Ishikawa (cell line): ENCODE results near the gene PELI3.

Source experiments
- CEBPB ChIP-seq: IDR thresholded peaks from 2 replicates; pipeline ENCODE4 v1.6.1; 2012
- CREB1 ChIP-seq: IDR thresholded peaks from 2 replicates; pipeline ENCODE4 v1.6.1; 2012; ENCODE audit warnings: low read depth
- EGR1 ChIP-seq: IDR thresholded peaks from 2 replicates; pipeline ENCODE4 v1.6.1; 2012
- EP300 ChIP-seq: IDR thresholded peaks from 2 replicates; pipeline ENCODE4 v1.6.1; 2012; ENCODE audit warnings: borderline replicate concordance
- FOXM1 ChIP-seq: IDR thresholded peaks from 2 replicates; pipeline ENCODE4 v1.6.1; 2012; ENCODE audit warnings: low read depth, borderline replicate concordance
- NFIC ChIP-seq: IDR thresholded peaks from 2 replicates; pipeline ENCODE4 v1.6.1; 2012
- RAD21 ChIP-seq: IDR thresholded peaks from 2 replicates; pipeline ENCODE4 v1.6.1; 2012; ENCODE audit warnings: low read depth
- TAF1 ChIP-seq: IDR thresholded peaks from 2 replicates; pipeline ENCODE4 v1.6.1; 2012; ENCODE audit warnings: low read depth, mild to moderate bottlenecking
- TCF12 ChIP-seq: IDR thresholded peaks from 2 replicates; pipeline ENCODE4 v1.6.1; 2012; ENCODE audit warnings: low read depth
- TEAD4 ChIP-seq: IDR thresholded peaks from 2 replicates; pipeline ENCODE4 v1.6.1; 2012
- YY1 ChIP-seq: IDR thresholded peaks from 2 replicates; pipeline ENCODE4 v1.6.1; 2012; ENCODE audit warnings: low read depth
- ZBTB7A ChIP-seq: IDR thresholded peaks from 2 replicates; pipeline ENCODE4 v1.6.1; 2012; ENCODE audit warnings: low read depth
- TF ChIP-seq, protein P1 (sequence below): IDR thresholded peaks from 2 replicates; pipeline ENCODE4 v1.6.1; 2012; ENCODE audit warnings: low read depth, mild to moderate bottlenecking
- TF ChIP-seq, protein P2 (sequence below): IDR thresholded peaks from 2 replicates; pipeline ENCODE4 v1.6.1; 2012
- TF ChIP-seq, protein P3 (sequence below): IDR thresholded peaks from 2 replicates; pipeline ENCODE4 v1.6.1; 2012

PELI3 gene

DNA sequence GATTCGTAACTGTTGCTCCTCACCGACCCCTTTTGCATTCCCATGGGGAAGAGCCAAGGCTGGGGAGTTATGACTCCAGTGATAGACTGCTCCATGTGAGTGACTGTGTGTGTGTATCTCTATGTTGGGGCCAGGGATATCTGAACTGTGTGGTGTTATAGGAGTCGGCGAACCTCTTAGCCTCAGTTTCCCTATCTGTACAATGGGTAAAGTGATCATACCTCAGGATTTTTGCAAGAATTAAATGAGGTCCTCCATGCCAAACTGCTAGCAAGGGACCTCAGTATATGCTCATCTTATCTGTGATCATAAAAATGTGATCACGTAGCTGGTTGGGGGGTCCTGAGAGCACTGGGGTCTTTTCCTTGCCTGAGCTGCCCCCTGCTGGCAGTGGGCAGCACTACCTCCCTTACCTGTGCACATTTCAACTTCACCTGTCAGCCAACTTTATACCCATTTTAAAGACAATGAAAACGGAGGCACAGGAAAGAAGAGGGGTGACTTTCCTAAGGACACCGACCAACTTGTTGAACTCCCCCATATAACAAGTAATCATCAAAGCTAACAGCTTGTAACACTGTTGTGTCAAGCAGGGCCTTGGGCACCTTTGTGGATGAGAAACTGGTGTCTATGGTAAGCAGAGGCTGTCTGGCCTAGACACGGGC lies 12.2 kb downstream of the PELI3 start:
- TF ChIP-seq FOXM1 (no peak), EGR1 (no peak), RAD21 (peak; percentile 60), EP300 (no peak), TCF12 (no peak), ZBTB7A (peak; percentile 88; the same call in 1 of the 2 replicates), YY1 (no peak)
- TF ChIP-seq, protein P1, sequence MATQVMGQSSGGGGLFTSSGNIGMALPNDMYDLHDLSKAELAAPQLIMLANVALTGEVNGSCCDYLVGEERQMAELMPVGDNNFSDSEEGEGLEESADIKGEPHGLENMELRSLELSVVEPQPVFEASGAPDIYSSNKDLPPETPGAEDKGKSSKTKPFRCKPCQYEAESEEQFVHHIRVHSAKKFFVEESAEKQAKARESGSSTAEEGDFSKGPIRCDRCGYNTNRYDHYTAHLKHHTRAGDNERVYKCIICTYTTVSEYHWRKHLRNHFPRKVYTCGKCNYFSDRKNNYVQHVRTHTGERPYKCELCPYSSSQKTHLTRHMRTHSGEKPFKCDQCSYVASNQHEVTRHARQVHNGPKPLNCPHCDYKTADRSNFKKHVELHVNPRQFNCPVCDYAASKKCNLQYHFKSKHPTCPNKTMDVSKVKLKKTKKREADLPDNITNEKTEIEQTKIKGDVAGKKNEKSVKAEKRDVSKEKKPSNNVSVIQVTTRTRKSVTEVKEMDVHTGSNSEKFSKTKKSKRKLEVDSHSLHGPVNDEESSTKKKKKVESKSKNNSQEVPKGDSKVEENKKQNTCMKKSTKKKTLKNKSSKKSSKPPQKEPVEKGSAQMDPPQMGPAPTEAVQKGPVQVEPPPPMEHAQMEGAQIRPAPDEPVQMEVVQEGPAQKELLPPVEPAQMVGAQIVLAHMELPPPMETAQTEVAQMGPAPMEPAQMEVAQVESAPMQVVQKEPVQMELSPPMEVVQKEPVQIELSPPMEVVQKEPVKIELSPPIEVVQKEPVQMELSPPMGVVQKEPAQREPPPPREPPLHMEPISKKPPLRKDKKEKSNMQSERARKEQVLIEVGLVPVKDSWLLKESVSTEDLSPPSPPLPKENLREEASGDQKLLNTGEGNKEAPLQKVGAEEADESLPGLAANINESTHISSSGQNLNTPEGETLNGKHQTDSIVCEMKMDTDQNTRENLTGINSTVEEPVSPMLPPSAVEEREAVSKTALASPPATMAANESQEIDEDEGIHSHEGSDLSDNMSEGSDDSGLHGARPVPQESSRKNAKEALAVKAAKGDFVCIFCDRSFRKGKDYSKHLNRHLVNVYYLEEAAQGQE, result no peak

DNA sequence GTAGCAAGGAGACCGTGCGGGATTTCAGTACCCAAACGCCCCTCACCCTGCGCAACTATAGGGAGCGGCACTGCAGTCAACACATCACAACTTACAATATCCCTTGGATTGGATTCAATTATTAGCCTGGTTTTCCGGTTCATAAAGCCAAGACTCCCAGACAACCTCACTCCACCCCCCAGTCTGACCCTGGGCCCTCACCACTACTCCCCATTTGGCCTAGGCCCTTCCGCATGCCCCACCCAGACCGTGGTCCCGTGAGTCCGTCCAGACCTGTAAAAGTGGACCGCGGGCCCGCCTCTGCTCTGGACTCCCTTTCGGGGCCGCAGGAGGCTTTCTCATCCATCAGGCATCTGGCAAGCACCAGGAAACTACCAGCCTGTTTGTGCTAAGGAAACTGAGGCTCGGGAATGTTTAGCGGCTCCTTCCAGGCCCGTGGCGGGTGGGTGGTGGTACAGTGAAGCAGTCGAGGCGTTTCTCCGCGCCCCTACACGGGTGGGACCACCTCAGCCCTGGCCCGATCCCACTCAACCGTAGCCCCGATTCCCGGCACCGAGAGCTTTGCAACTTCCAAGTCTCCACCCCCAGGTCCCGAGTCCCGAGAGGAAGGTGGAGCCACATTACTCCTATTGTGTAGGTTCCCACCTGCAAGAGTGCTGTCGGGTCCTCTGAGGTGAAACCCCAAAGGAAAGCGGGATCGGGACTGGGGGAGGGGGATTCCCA lies 12.8 kb downstream of the PELI3 start:
- TF ChIP-seq TAF1 (no peak), TCF12 (no peak), ZBTB7A (0 out of 2 replicates have a peak, but pooled peaks have one; percentile 0), NFIC (0 out of 2 replicates have a peak, but pooled peaks have one; percentile 26)

DNA sequence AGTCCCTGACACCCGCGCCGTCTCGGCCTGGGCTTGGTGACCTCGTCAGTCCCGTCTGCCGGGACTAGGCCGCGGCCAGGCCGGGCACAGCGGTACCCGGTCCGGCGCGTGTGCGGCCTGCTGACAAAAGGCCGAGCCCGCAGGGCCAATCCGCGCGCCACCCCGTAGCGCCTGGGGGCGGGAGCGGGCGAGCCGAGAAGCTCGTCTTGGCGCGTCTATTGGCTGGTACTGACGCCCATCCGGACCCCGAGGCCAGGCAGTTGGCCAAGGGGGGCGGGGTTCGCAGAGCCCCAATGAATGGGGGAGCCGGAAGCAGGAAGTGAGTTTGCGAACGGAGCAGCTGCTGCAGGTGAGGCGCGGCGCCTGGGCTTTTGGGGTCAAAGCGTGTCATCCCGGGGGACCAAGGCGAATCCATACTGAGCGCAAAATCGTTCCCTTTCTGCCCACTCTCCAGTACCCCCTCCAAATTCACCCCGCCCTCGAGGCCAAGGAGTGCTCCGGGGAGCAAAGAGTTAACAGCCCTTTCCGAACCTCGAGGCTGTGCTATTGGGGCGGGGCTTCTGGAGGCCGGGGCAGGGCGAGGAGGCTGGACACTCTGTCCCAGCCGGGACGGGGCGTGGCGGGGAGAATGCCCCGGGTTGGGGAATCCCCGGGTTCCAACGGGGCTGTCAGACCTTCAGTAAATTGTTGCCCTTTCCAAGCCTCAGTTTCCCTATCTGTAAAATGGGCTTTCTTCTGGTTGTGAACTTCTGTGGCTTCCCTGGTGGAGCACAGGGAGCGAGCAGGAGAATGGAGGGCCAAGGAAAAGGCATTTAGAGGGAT lies 13.6 kb downstream of the PELI3 start, which contains the start of gene DPP3:
TSS of gene DPP3 (plus strand) at position 318 of the 822 bp plus-strand sequence. CDS start 1,767 bp downstream, outside the sequence.
- TF ChIP-seq TEAD4 (0 out of 2 replicates have a peak, but pooled peaks have one; percentile 8), EGR1 (no peak), CREB1 (peak; percentile 47; the same call in 1 of the 2 replicates), EP300 (no peak), TCF12 (peak; percentile 39), NFIC (peak; percentile 85), TAF1 (peak; percentile 64)
- TF ChIP-seq, protein P2, sequence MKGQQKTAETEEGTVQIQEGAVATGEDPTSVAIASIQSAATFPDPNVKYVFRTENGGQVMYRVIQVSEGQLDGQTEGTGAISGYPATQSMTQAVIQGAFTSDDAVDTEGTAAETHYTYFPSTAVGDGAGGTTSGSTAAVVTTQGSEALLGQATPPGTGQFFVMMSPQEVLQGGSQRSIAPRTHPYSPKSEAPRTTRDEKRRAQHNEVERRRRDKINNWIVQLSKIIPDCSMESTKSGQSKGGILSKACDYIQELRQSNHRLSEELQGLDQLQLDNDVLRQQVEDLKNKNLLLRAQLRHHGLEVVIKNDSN, result peak; percentile 58
- TF ChIP-seq, protein P3, sequence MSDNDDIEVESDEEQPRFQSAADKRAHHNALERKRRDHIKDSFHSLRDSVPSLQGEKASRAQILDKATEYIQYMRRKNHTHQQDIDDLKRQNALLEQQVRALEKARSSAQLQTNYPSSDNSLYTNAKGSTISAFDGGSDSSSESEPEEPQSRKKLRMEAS, result peak; percentile 77

DNA sequence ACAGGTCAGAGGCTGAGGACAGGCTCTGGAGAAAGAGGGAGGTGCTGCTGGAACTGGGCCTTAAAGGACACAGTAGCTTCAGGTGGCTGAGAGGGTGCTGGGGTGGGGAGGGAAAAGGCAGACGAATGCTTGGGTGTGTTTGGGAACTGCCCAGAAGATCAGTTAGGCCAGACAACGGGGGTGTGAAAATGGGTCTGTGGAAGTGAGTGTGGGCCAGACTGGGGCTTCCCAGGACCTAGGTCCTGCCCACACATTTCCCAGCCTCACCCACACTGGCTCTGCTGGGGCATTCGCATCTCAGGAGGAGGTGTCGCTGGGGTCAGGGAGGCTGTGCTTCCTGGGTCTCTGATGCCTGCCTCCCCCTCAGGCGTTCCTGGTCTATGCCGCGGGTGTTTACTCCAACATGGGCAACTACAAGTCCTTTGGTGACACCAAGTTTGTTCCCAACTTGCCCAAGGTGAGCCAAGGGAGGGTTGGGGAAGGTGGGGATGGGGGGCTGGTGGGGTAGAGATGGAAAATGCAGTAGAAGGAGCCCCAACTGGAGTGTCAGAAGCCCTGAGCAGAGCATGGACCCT lies 18.2 kb downstream of the PELI3 start:
- no peak for TF ChIP-seq FOXM1
- TF ChIP-seq, protein P3, result no peak
- TF ChIP-seq ZBTB7A, result no peak
- TF ChIP-seq YY1, result no peak
- no peak for TF ChIP-seq EGR1
- TF ChIP-seq TAF1, result no peak
- no peak for TF ChIP-seq TEAD4
- TF ChIP-seq, protein P2, result no peak
- TF ChIP-seq EP300, result no peak
- TF ChIP-seq CEBPB, result no peak
- no peak for TF ChIP-seq RAD21
- TF ChIP-seq CREB1, result no peak
- TF ChIP-seq TCF12, result no peak

DNA sequence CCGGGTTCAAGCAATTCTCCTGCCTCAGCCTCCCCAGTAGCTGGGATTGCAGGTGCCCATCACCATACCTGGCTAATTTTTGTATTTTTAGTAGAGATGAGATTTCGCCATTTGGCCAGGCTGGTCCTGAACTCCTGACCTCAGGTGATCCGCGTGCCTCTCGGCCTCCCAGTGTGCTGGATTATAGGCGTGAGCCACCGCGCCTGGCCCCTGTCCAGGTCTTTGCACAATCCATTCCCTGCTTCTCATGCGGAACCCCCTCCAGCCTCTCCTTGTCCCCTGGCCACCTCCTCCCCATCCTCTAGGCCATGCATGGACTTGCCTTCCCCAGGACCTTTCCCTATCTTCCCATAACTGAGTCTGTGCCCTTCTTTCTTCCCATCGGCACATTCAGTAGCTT lies 22.3 kb downstream of the PELI3 start:
- TF ChIP-seq NFIC (peak; percentile 30; the same call in 1 of the 2 replicates), CEBPB (no peak)
- TF ChIP-seq, protein P2, result no peak

DNA sequence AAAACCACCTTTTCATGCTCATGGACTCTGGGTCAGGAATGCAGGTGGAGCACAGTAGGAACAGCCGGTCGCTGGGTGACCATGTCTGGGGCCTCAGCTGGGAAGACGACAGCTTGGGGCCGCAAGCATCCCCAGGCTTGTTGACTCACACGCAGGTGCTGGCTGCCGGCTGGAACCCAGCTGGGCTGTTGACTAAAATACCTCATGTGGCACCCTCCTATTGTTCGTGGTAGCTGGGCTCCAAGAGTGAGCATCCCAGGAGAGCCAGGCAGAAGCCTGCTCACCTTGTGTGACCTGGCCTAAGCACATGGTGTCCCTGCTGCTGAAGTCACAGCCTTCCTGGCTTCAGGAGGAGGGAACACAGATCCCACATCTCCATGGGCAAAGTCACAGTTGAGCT lies 22.9 kb downstream of the PELI3 start:
- TF ChIP-seq YY1, result 0 out of 2 replicates have a peak, but pooled peaks have one; percentile 32
- peak; percentile 47; the same call in 1 of the 2 replicates for TF ChIP-seq EP300
- TF ChIP-seq TCF12, result peak; percentile 82
- TF ChIP-seq CEBPB, result no peak
